AG04450 (cell line): ENCODE data around the gene CCDC183. TPM values are rescaled to one million over a fixed set of nuclear protein-coding genes. Genes with fewer than 3 reads are reported as not detected.

Experiments used
- CTCF ChIA-PET: fragments of 300-600, 350-600 bp; formaldehyde crosslinking; extraction: SDS; loops from one replicate; lab custom pipeline; 2022; ENCODE audit warnings: antibody characterized with exemption, inconsistent platforms; lab: Charles Lee
- POLR2A ChIA-PET: fragments of 350-600 bp; formaldehyde crosslinking; extraction: SDS; loops from one replicate; lab custom pipeline; 2021; ENCODE audit warnings: antibody characterized with exemption, inconsistent platforms; lab: Yijun Ruan, JAX
- DNase-seq: peaks from one replicate; pipeline ENCODE4 v3.0.0-alpha.2; 2011; ENCODE audit warnings: low read depth, low spot score
- H3K27ac ChIP-seq: one replicate; pipeline ENCODE4 v1.5.1; 2012; ENCODE audit warnings: low read depth, low read length, control low read depth
- H3K27me3 ChIP-seq: one replicate; pipeline ENCODE4 v1.6.0; 2012; ENCODE audit warnings: low read length; ENCODE audit not compliant: control insufficient read depth, insufficient read depth
- H3K4me3 ChIP-seq: 2 replicates; pipeline ENCODE4 v1.5.1; 2011; ENCODE audit warnings: mild to moderate bottlenecking, low read depth, low read length, control low read depth
- H3K9me3 ChIP-seq: 2 replicates; pipeline ENCODE4 v1.5.1; 2012; ENCODE audit warnings: low read length; ENCODE audit not compliant: control insufficient read depth, insufficient read depth
- polyA plus RNA-seq: library from polyadenylated mRNA; depleted of rRNA; stranded (reverse); fragments of >200 nt; gene quantifications from 2 replicates; pipeline ENCODE4 v1.2.3, GENCODE V29; 2011
- TF ChIP-seq, protein P1 (sequence below): IDR thresholded peaks from 2 replicates; pipeline ENCODE4 v1.5.1; 2011; ENCODE audit warnings: low read depth, low read length, control low read depth, inconsistent platforms

CCDC183 gene
- polyA plus RNA-seq, 1 experiment: 0.21 TPM

DNA sequence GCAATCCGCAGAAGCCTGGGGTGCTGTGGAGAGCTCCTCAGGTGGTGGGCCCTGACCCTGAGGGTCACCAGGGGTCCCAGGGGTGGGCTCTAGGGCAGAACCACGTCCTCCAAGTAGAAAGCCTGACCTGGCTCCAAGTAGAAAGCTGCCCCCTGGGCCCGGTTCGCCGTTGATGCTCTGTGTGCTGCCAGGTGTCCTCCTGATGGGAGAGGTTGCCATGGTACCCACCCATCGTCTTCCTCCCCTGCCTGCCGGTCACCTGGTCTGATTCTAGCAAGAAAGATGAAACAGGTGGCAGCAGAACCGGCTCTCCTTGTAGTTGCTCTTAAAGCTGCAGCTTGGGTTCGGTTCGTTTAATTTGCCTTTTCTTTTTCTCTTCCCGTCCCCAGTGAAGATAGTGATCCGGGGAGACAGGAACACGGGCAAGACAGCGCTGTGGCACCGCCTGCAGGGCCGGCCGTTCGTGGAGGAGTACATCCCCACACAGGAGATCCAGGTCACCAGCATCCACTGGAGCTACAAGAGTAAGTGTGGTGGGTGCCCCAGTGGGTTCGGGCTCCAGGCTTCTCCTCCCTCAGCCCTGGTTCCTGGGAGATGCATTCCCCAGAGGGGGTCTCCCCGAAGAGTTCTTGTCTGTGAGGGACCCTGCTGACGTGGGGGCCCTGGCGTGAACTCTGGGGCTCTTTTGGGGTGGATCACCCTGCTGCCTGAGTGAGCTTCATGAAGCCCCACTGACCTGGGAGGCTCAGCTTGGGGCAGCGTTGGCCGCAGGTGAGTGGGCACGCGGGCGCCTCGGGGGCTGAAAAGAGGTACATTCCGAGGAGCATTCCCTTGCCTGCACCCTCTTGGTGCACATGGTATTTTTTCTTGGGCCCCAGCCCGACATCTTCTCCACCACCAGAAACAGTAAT, 27.3 kb downstream of the CCDC183 start:
- Histone ChIP-seq H3K27me3 (no peaks in the 10 kb centered on the region), H3K9me3 (no peaks in the 10 kb centered on the region; the same call in 1 of the 2 replicates), H3K4me3 (no peak overlapping the region), H3K27ac (no peak overlapping the region)
- CTCF ChIA-PET: interaction anchor here (0.8 kb wide), 1 partner anchor 19 kb away, joined by 4 read pairs; the partner anchor contains the start of gene AJM1
- POLR2A ChIA-PET: interaction anchor here (0.7 kb wide), 1 partner anchor 103 kb away, joined by 5 read pairs; no protein-coding TSS in a partner anchor
- TF ChIP-seq, protein P1, sequence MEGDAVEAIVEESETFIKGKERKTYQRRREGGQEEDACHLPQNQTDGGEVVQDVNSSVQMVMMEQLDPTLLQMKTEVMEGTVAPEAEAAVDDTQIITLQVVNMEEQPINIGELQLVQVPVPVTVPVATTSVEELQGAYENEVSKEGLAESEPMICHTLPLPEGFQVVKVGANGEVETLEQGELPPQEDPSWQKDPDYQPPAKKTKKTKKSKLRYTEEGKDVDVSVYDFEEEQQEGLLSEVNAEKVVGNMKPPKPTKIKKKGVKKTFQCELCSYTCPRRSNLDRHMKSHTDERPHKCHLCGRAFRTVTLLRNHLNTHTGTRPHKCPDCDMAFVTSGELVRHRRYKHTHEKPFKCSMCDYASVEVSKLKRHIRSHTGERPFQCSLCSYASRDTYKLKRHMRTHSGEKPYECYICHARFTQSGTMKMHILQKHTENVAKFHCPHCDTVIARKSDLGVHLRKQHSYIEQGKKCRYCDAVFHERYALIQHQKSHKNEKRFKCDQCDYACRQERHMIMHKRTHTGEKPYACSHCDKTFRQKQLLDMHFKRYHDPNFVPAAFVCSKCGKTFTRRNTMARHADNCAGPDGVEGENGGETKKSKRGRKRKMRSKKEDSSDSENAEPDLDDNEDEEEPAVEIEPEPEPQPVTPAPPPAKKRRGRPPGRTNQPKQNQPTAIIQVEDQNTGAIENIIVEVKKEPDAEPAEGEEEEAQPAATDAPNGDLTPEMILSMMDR: no peak
- DNase-seq: no peak

DNA sequence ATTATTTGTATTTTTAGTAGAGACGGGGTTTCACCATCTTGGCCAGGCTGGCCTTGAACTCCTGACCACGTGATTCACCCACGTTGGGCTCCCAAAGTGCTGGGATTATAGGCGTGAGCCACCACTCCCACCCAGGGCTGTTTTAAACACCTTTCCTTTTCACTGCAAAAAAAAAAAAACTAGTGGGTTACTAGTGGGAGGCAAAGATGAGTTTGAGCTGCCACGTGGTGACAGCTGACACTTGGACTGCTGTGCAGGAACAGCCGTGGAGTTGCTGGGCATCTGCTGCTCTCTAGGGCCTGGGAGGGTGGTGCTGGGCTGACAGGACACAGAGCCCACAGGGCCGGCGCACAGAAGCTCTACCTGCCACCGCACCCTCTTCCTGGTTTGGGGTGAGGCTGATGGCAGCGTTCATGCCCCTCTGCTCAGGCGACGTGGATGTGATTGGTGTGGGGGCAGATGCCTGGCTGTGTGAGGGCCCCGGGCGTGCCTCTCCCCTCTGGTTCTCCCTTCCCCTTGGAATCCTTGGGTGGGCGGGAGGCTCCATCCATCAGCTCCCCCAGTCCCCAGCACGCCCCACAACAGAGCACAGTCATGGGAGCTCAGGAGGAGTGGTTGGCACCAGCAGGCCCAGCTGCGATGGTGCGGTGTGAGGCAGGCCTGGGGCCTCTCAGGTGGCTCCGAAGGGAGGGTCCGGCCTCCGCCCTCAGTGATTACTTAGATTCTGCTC, 28.5 kb downstream of the CCDC183 start:
- no peak overlapping the region for H3K27ac ChIP-seq
- CTCF ChIA-PET: interaction anchor here (0.7 kb wide), 2 partner anchors 205 to 349 kb away, joined by 3 to 5 read pairs; no protein-coding TSS in a partner anchor
- no peak overlapping the region for H3K4me3 ChIP-seq
- H3K9me3 ChIP-seq: no peaks in the 10 kb centered on the region; the same call in 1 of the 2 replicates
- POLR2A ChIA-PET: interaction anchor here (0.5 kb wide), 2 partner anchors 52 to 124 kb away, joined by 3 to 9 read pairs; no protein-coding TSS in a partner anchor
- no peaks in the 10 kb centered on the region for H3K27me3 ChIP-seq
- DNase-seq: no peak
- TF ChIP-seq, protein P1: no peak

DNA sequence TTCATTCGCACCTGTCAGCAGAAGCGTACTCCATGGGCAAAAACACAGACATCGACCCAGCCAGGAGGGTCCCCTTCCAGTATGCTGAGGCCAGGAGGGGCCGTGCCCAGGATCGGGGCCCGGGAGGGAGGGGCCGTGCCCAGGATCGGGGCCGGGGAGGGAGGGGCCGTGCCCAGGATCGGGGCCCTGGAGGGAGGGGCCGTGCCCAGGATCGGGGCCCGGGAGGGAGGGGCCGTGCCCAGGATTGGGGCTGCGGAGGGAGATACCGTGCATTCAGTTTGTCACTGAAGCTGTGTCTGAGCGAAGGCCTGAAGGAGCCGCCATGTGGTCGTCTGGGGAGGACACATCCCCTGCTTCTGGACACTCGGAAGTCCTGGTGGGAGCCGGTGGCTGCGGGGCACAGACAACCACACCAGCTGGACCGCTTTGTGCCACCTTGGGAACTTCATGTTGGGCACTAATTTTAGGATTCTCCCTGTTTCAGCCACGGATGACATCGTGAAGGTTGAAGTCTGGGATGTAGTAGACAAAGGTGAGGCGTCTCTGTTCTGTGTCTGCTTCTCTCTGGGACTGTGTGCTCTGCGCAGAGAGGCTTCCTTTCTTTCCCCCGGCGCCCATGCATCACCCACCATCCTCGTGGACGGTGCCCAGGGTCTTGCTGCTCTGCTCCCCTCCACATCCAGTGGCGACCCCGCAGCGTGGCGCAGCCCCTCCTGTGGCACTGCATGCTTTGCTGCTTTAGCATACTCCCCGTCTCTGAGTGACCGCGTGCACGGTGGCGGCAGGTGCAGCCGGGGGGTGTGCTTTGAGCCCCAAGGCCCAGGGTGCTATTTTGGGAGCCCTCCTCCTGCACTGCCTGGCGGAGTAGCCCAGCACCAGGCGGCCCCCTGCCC, 29.4 kb downstream of the CCDC183 start:
- Histone ChIP-seq H3K27ac (no peak overlapping the region), H3K4me3 (no peak overlapping the region), H3K27me3 (no peaks in the 10 kb centered on the region), H3K9me3 (no peaks in the 10 kb centered on the region; the same call in 1 of the 2 replicates)
- DNase-seq: no peak
- POLR2A ChIA-PET: interaction anchor here (0.5 kb wide), 2 partner anchors 53 to 125 kb away, joined by 3 to 9 read pairs; no protein-coding TSS in a partner anchor
- TF ChIP-seq, protein P1: no peak
- CTCF ChIA-PET: interaction anchor here (1.4 kb wide), 1 partner anchor 17 kb away, joined by 5 read pairs; the partner anchor contains the start of gene AJM1

DNA sequence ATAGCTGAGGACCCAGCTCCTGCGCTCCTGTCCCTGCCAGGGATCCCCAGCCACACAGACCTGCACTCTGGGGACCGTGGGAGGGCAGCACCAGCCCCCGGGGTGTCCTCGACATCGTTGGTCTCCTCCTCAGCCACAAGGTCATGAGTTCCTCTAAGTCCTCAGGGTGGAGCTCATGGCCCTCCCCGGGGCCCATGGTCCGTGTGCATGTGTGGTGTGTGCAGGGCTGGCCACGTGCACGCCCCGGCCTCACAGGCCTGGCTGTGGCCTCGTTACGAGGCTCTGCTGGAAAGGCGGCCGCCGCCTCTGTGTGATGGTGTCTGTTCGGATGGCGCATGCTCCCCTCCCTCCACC, 30.0 kb downstream of the CCDC183 start:
- ChIA-PET CTCF (interaction anchor here (1.4 kb wide), 1 partner anchor 16 kb away, joined by 5 read pairs; the partner anchor contains the start of gene AJM1), POLR2A (interaction anchor here (0.7 kb wide), 1 partner anchor 428 kb away, joined by 4 read pairs; no protein-coding TSS in a partner anchor)
- Histone ChIP-seq H3K9me3 (no peaks in the 10 kb centered on the region; the same call in 1 of the 2 replicates), H3K27me3 (no peaks in the 10 kb centered on the region), H3K27ac (no peak overlapping the region), H3K4me3 (no peak overlapping the region)
- no peak for DNase-seq
- TF ChIP-seq, protein P1: no peak
